ENCODE results near the gene CHAD.

Gene CHAD

GRCh38 chr17:50495918-50496317 is 27.2 kb upstream of the CHAD start:
- no peak overlapping the region for H3K4me3 ChIP-seq
- H3K27ac ChIP-seq = no peak overlapping the region

- no peak overlapping the region for H3K4me3 ChIP-seq
- no peak overlapping the region for H3K27ac ChIP-seq
These were observed 26.6 kb upstream of the CHAD start for GRCh38 chr17:50495217-50495823.

- no peak overlapping the region for H3K4me3 ChIP-seq
- H3K27ac ChIP-seq = no peak overlapping the region
These were observed 25.1 kb upstream of the CHAD start for GRCh38 chr17:50493744-50494143.

- Histone ChIP-seq H3K4me3 (no peak overlapping the region), H3K27ac (no peak overlapping the region)
These were observed 23.5 kb upstream of the CHAD start for GRCh38 chr17:50492214-50492613.

GRCh38 chr17:50491505-50491904 is 22.8 kb upstream of the CHAD start:
- Histone ChIP-seq H3K27ac (no peak overlapping the region), H3K4me3 (no peak overlapping the region)

GRCh38 chr17:50488880-50489279 is 20.2 kb upstream of the CHAD start:
- Histone ChIP-seq H3K4me3 (no peak overlapping the region), H3K27ac (no peak overlapping the region)

GRCh38 chr17:50487213-50488096 is 18.8 kb upstream of the CHAD start:
- Histone ChIP-seq H3K4me3 (no peak overlapping the region), H3K27ac (peak overlapping the region in 9 of 21 experiments; percentile 4 to 63 (median 45))

GRCh38 chr17:50484386-50485155 is 15.9 kb upstream of the CHAD start:
- H3K27ac ChIP-seq = no peak overlapping the region
- no peak overlapping the region for H3K4me3 ChIP-seq

- Histone ChIP-seq H3K4me3 (no peak overlapping the region), H3K27ac (peak overlapping the region in 11 of 21 experiments; percentile 3 to 83 (median 51))
These were observed 14.6 kb upstream of the CHAD start for GRCh38 chr17:50483266-50483665.

- peak overlapping the region in 12 of 21 experiments; percentile 13 to 91 (median 62) for H3K27ac ChIP-seq
- H3K4me3 ChIP-seq = no peak overlapping the region
These were observed 13.8 kb upstream of the CHAD start for GRCh38 chr17:50482516-50482915.

- H3K27ac ChIP-seq = peak overlapping the region in 11 of 21 experiments; percentile 0 to 91 (median 61)
- H3K4me3 ChIP-seq = no peak overlapping the region
These were observed 13.4 kb upstream of the CHAD start for GRCh38 chr17:50482110-50482509.

GRCh38 chr17:50481648-50482047 is 13.0 kb upstream of the CHAD start:
- peak overlapping the region in 10 of 21 experiments; percentile 0 to 91 (median 54) for H3K27ac ChIP-seq
- H3K4me3 ChIP-seq = no peak overlapping the region

- no peak overlapping the region for H3K4me3 ChIP-seq
- peak overlapping the region in 4 of 21 experiments; percentile 14 to 91 (median 28) for H3K27ac ChIP-seq
These were observed 12.3 kb upstream of the CHAD start for GRCh38 chr17:50480854-50481490.

- peak overlapping the region in 10 of 21 experiments; percentile 6 to 91 (median 85) for H3K27ac ChIP-seq
- peak overlapping the region in 1 of 7 experiments; percentile 83 for H3K4me3 ChIP-seq
These were observed 11.6 kb upstream of the CHAD start for GRCh38 chr17:50480142-50480764.

- peak overlapping the region in 17 of 21 experiments; percentile 58 to 91 (median 84) for H3K27ac ChIP-seq
- peak overlapping the region; percentile 54 to 87 (median 82) for H3K4me3 ChIP-seq
These were observed 11.0 kb upstream of the CHAD start for GRCh38 chr17:50479522-50480141.

- Histone ChIP-seq H3K4me3 (peak within 1 kb of the TSS; percentile 54 to 87 (median 82)), H3K27ac (peak within 1 kb of the TSS; percentile 16 to 91 (median 84))
These were observed 10.0 kb upstream of the CHAD start, which contains the start of gene RSAD1 for GRCh38 chr17:50478391-50479381. Gene RSAD1 (plus strand): TSS chr17:50478860. CDS start chr17:50478885, 25 bp downstream.

GRCh38 chr17:50477976-50478375 is 9.3 kb upstream of the CHAD start:
- Histone ChIP-seq H3K4me3 (peak overlapping the region in 5 of 7 experiments; percentile 54 to 87 (median 83)), H3K27ac (peak overlapping the region; percentile 16 to 91 (median 84))

Data from skin epidermis (tissue), 12 donors.